T-helper 2 cell treated with Interferon-gamma antibody and Interleukin-4, amounts not matched to agents 5 μg/mL and 100 μg/mL, for 36 hours (primary cell): ENCODE measurements around the gene CCL16.
A peak's percentile ranks its signal among the peaks of the same experiment; 100 is the strongest.
"Not testable (repeated sequence)": the region's sequence is repeated elsewhere in the genome, so short reads cannot be mapped to it uniquely, and the experiment has no call there.

ENCODE experiments used
- DNase-seq: peaks from one replicate; pipeline ENCODE4 v3.0.0; 2021; ENCODE audit warnings: low spot score
- H3K27ac Mint-ChIP-seq: one replicate; pipeline ENCODE4 v1.8.0; 2021; ENCODE audit warnings: mild to moderate bottlenecking, mixed read lengths
- H3K27me3 Mint-ChIP-seq: one replicate; pipeline ENCODE4 v1.8.0; 2021; ENCODE audit warnings: low read depth, mixed read lengths
- H3K36me3 Mint-ChIP-seq: one replicate; pipeline ENCODE4 v1.8.0; 2021; ENCODE audit warnings: low read depth, mixed read lengths
- H3K4me1 Mint-ChIP-seq: one replicate; pipeline ENCODE4 v1.8.0; 2021; ENCODE audit warnings: low read depth, mixed read lengths
- H3K4me3 Mint-ChIP-seq: one replicate; pipeline ENCODE4 v1.8.0; 2022; ENCODE audit warnings: mild to moderate bottlenecking, moderate library complexity, mixed read lengths
- H3K9me3 Mint-ChIP-seq: one replicate; pipeline ENCODE4 v1.8.0; 2021; ENCODE audit warnings: mixed read lengths

Gene CCL16

DNA sequence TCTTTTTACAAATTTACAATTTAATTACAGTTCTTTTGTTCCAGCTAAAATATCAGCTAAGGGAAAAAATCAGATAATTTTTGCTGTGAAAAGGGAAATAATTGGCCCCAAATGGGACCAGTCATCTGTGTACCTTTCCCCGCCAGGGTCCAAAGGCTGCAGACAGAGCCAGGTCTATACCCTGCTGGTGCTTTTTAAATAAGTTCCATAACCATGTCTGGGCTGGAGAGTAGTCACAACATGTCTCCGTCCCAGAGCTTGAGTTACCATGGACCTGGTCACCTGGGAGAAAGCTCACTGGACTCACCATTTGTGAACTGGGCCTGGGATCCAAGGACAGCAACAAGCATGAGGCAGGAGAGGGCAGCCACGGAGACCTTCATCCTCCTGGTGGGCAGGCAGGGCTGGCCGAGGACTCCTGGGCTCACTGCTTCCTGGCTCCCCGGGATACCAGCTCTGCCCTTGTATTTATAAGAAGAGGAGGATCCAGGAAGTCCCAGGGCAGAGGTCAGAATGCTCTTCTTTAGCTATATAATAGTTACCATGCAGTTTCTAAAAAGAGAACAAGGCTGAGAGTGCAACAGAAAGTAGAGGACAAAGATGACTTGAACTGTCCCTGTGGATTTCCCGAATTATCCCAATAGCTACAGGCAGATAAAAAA, 19.9 kb upstream of the CCL16 start, which contains the start of gene CCL15:
TSS of gene CCL15 (minus strand) at position 444 of the 662 bp plus-strand sequence. CDS start at position 383, 61 bp downstream.
- Mint-ChIP-seq H3K27me3 (peaks cover 9% of the 10 kb centered on the region), H3K4me3 (no peak within 1 kb of the TSS), H3K27ac (no peak within 1 kb of the TSS), H3K9me3 (no peaks in the 10 kb centered on the region), H3K36me3 (no peaks in the 10 kb centered on the region), H3K4me1 (peaks cover 3% of the 10 kb centered on the region)
- no peak for DNase-seq

- Mint-ChIP-seq H3K27me3 (peaks cover 9% of the 10 kb centered on the region), H3K4me3 (no peak overlapping the region), H3K9me3 (no peaks in the 10 kb centered on the region), H3K27ac (no peak overlapping the region), H3K36me3 (no peaks in the 10 kb centered on the region), H3K4me1 (peaks cover 3% of the 10 kb centered on the region)
- DNase-seq, result no peak
Observed at GRCh38 chr17:36000732-36001109, 19.4 kb upstream of the CCL16 start.

DNA sequence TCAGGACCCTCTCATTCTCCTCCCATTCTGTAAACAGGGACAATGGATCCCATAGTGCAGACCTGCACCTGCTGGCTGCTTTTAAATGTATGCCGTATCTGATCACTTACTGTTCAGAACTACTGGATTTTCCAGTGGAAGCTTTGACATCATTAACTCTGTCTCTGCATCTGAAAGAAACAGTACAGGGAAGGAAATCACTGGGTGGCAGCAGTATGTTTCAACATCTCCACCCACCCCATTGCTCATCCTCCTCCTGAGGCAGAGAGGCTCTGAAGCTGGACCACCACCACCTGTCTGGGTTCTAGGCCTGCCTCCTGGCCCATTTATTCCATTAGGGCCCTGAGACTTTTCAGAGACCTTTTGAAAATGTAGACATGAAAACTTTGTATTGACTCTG, 17.5 kb upstream of the CCL16 start:
- DNase-seq, result no peak
- H3K9me3 Mint-ChIP-seq, result no peaks in the 10 kb centered on the region
- H3K4me1 Mint-ChIP-seq, result no peaks in the 10 kb centered on the region
- H3K27me3 Mint-ChIP-seq, result peaks cover 19% of the 10 kb centered on the region
- no peaks in the 10 kb centered on the region for H3K36me3 Mint-ChIP-seq
- no peak overlapping the region for H3K4me3 Mint-ChIP-seq
- H3K27ac Mint-ChIP-seq, result no peak overlapping the region

GRCh38 chr17:35998018-35998545, 16.8 kb upstream of the CCL16 start:
- Mint-ChIP-seq H3K36me3 (no peaks in the 10 kb centered on the region), H3K27me3 (peaks cover 20% of the 10 kb centered on the region), H3K9me3 (no peaks in the 10 kb centered on the region), H3K4me3 (no peak overlapping the region), H3K4me1 (no peaks in the 10 kb centered on the region), H3K27ac (no peak overlapping the region)
- DNase-seq, result no peak

- not testable (repeated sequence) for H3K9me3 Mint-ChIP-seq, H3K27ac Mint-ChIP-seq, DNase-seq, H3K4me3 Mint-ChIP-seq, H3K4me1 Mint-ChIP-seq, H3K36me3 Mint-ChIP-seq
- H3K27me3 Mint-ChIP-seq, result peaks cover 20% of the 10 kb centered on the region
Observed at GRCh38 chr17:35995346-35995745, 14.0 kb upstream of the CCL16 start.

- Mint-ChIP-seq H3K36me3 (no peaks in the 10 kb centered on the region), H3K27me3 (peaks cover 16% of the 10 kb centered on the region), H3K4me3 (no peak overlapping the region), H3K27ac (no peak overlapping the region), H3K4me1 (no peaks in the 10 kb centered on the region), H3K9me3 (no peaks in the 10 kb centered on the region)
- no peak for DNase-seq
Observed at GRCh38 chr17:35991075-35991474, 9.8 kb upstream of the CCL16 start.

DNA sequence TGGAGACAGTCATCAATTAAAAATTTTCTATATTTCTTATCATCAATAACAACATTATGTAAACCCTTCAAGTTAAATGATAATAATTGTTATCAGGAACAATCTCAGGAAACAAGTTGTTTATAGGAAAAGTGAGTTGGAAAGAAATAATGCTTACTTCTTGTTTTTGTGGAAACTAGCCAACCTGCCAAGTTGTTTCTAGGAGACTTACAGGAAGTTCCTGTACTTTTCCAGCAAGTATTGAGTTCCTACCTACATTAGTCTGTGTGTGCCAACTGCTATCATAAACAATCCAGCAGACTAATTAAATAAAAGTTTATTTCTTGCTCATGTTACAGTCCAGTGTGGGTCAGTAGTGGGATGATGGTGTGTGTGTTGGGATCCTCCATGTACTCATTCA, 6.9 kb upstream of the CCL16 start:
- Mint-ChIP-seq H3K9me3 (no peaks in the 10 kb centered on the region), H3K36me3 (no peaks in the 10 kb centered on the region), H3K27ac (no peak overlapping the region), H3K4me1 (no peaks in the 10 kb centered on the region), H3K4me3 (no peak overlapping the region), H3K27me3 (peaks cover 2% of the 10 kb centered on the region)
- DNase-seq, result no peak

DNA sequence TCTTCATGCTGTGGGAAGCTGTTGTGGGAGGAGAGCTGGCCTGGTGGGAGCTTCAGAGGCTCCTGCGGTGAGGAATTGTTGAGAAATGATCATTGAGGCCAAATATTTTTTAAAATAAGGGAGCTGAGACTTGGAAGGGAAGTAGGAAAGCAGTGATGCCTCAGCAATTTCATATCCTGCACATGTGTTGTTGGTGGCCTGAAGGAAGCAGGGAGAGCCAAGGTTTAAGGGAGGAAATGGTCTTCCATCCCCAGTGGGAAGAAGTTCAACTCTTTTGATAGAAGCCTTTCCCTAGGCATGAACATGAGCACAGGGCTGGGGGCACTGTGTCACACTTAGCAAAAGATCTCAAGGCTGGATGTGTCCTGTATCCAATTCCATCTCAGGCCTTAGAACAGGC, 5.3 kb upstream of the CCL16 start, which contains the start of gene CCL14:
TSS of gene CCL14 (minus strand) at position 87 of the 400 bp plus-strand sequence. CDS start at position 7, 80 bp downstream.
- no peaks in the 10 kb centered on the region for H3K9me3 Mint-ChIP-seq
- no peak within 1 kb of the TSS for H3K27ac Mint-ChIP-seq
- H3K27me3 Mint-ChIP-seq, result peaks cover 2% of the 10 kb centered on the region
- H3K4me1 Mint-ChIP-seq, result no peaks in the 10 kb centered on the region
- H3K36me3 Mint-ChIP-seq, result no peaks in the 10 kb centered on the region
- H3K4me3 Mint-ChIP-seq, result no peak within 1 kb of the TSS
- no peak for DNase-seq

DNA sequence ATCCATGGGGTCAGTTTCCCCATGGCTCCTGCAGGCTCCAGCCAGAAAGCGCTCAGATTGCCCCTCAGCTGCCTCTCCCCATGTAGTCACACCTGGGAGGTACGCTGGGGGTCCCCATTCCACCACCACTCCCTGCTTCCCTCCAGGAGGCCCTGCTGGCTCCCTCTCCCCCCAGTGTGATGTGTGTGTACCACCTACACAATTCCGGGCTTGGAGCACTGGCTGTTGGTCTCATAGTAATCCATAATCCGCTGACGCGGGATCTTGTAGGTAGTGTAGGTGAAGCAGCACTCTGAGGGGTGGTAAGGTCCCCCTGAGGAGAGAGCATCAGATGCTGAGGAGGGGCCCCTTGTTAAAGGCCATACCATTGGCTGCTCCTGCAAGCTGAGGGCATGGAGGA, 2.8 kb upstream of the CCL16 start:
- no peaks in the 10 kb centered on the region for H3K9me3 Mint-ChIP-seq
- H3K27me3 Mint-ChIP-seq, result peaks cover 4% of the 10 kb centered on the region
- no peaks in the 10 kb centered on the region for H3K36me3 Mint-ChIP-seq
- DNase-seq, result no peak
- peak overlapping the region; percentile 27 for H3K27ac Mint-ChIP-seq
- no peaks in the 10 kb centered on the region for H3K4me1 Mint-ChIP-seq
- no peak overlapping the region for H3K4me3 Mint-ChIP-seq

GRCh38 chr17:35982409-35983191, 1.3 kb upstream of the CCL16 start:
- H3K9me3 Mint-ChIP-seq, result no peaks in the 10 kb centered on the region
- H3K36me3 Mint-ChIP-seq, result no peaks in the 10 kb centered on the region
- peaks cover 6% of the 10 kb centered on the region for H3K27me3 Mint-ChIP-seq
- H3K4me1 Mint-ChIP-seq, result no peaks in the 10 kb centered on the region
- no peak overlapping the region for H3K27ac Mint-ChIP-seq
- DNase-seq, result no peak
- no peak overlapping the region for H3K4me3 Mint-ChIP-seq

GRCh38 chr17:35981908-35982330, 622 bp upstream of the CCL16 start:
- Mint-ChIP-seq H3K36me3 (no peaks in the 10 kb centered on the region), H3K9me3 (no peaks in the 10 kb centered on the region), H3K27me3 (peaks cover 6% of the 10 kb centered on the region), H3K4me1 (no peaks in the 10 kb centered on the region), H3K4me3 (no peak overlapping the region), H3K27ac (no peak overlapping the region)
- no peak for DNase-seq

- Mint-ChIP-seq H3K27ac (no peak overlapping the region), H3K4me3 (no peak overlapping the region), H3K4me1 (no peaks in the 10 kb centered on the region), H3K36me3 (no peaks in the 10 kb centered on the region), H3K27me3 (peaks cover 6% of the 10 kb centered on the region), H3K9me3 (no peaks in the 10 kb centered on the region)
- no peak for DNase-seq
Observed at GRCh38 chr17:35978346-35978745, 3.0 kb downstream of the CCL16 start.

DNA sequence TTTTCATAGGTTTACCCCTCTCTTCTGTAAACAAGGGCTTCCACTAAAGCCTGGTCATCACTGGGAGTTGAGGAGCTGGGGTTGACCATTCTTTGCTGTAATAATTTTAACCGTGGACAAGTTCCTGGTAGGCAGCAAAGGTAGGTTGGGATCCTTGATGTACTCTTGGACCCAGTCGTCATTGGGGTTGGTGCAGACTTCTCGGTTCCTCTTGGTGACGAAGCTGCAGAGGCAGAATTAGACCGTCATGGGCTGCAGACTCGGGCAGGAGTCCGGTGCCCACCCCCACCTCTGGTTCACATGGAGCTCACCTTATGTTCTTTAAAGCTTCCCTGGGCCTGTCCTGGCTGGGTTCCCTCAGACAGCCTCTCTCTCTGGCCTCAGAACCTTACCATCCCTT, 3.8 kb downstream of the CCL16 start:
- Mint-ChIP-seq H3K4me1 (no peaks in the 10 kb centered on the region), H3K36me3 (no peaks in the 10 kb centered on the region), H3K9me3 (no peaks in the 10 kb centered on the region), H3K4me3 (no peak overlapping the region), H3K27me3 (peaks cover 6% of the 10 kb centered on the region), H3K27ac (no peak overlapping the region)
- DNase-seq, result no peak
